HG03280 (cell line): ENCODE measurements around the gene AMPH.
"Not testable (repeated sequence)": the region's sequence is repeated elsewhere in the genome, so short reads cannot be mapped to it uniquely, and the experiment has no call there.

Experiments
- ATAC-seq: cut with Tn5 transposase; IDR thresholded peaks from one replicate; pipeline ENCODE4 v1.9.1; 2021; ENCODE audit warnings: mild to moderate bottlenecking, moderate library complexity; ENCODE audit not compliant: unreplicated experiment

Gene AMPH

DNA sequence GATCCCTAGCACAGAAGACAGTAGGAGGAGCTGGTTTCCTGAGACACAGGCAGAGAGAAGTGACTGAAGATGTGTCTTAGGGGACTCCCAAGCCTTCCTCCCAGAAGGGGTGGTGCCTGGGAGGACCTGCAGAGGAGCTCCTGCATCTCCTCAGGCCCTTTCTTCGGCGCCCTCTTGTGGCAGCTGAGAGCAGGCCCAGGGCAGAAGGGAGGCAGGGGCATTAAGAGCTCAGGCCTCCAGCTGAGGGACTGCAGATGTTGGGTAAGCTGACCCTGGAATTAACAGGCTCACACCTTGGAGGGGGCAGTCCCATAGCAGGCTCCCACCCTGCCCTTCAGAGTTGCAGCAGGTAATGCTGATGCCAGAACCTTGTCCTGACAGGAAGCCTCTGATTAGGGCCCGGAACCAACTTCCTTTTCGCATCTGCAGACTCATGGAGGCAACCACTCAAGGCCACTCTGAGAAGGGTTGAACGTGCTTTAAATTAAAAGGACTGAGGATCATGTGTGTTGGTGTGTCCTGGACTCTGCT, 272.0 kb downstream of the AMPH start:
- ATAC-seq = peak; percentile 75

DNA sequence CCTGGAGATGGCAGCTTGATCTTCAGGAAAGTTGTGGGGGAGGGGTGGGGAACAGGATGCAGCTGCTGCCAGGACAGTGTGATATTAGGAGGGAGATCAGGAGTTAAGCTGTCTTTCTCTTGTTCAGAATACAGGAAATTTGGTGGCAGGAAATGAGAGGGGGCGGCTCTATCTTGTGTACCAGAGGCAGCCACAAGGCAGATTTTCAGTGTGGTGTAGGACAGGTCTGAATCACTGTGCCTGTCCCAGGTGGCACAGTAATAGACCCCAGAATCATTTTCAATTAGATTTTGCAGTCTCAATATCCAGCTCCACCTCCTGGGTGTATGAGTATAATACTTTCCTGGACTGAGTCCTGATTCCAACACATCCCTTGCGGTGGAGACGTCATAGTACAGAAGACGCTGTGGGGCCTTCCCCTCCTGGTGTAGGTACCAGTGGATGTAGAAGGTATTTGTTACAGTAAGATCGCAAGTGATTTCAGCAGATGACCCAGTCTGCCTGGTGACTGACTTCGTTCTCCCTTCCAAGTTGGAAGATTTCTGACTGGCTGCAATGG, 272.8 kb downstream of the AMPH start:
- ATAC-seq = not testable (repeated sequence)

DNA sequence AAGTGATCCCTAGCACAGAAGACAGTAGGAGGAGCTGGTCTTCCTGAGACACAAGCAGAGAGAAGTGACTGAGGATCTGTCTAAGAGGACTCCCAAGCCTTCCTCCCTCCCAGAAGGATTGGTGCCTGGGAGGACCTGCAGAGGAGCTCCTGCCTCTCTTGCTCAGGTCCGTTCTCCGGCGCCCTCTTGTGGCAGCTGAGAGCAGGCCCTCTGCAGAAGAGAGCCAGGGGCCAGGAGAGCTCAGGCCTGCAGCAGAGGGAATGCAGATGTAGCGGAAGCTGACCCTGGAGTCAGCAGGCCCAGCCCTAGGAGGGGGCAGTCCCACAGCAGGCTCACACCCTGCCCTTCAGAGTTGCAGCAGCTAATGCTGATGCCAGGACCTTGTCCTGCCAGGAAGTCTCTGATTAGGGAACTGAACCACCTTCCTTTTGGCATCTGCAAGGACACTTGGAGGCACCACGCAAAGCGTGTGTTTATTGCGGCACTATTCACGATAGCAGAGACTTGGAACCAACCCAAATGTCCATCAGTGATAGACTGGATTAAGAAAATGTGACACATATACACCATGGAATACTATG, 276.8 kb downstream of the AMPH start:
- ATAC-seq = not testable (repeated sequence)

DNA sequence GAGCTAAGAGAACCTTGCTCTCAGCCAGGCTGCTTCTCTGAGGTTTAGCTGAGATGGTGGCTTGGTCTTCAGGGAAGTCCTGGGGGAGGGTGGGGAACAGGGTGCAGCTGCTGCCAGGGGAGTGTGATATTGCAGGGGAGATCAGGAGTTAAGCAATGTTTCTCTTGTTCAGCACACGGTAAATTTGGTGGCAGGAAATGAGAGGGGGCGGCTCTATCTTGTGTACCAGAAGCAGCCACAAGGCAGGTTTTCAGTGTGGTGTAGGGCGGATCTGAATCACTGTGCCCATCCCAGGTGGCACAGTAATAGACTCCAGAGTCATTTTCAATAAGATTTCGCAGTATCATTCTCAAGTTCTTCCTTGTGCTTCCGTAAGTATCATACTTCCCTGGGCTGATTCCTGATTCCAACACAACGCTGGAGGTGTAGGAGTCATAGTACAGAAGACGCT, 277.7 kb downstream of the AMPH start:
- peak; percentile 32 for ATAC-seq

DNA sequence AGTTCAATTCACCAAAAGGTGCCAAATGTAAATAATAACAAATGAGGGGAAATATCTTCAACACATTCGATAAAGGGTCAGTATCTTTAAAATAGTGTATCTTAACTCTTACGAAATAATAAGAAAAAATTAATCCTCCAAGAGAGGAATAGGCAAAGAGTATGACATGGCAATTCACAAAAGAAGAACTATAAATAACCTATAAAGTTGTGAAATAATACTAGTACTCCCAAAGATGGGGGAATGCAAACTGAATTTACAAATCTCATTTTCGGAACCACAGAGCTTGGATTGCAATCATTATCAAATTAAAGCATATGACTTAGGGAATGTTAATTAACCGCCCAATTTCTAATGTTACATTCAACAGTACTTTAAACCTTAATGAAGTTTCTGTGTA, 279.6 kb downstream of the AMPH start:
- no peak for ATAC-seq

DNA sequence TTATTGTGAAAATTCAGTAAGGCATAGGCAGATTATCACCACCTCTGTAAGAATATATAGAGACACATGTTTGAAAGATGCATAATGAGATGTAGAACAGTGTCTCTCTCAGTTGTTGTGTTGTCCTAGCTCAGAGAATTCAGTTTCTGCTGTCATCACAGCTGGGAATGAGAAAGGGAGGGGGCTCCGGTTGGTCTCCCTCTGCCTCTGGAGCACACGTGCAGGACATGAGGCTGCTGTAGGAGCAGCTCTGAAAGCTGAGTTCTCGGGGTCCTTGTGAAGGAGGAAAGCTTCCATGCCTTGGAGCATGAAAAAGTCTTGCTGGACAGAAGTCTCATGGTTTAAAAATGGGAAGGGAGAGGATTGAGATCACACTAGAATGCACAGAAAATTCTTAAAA, 280.4 kb downstream of the AMPH start:
- ATAC-seq = not testable (repeated sequence)

- ATAC-seq = peak; percentile 73
Measured at GRCh38 chr7:38349869-38350583, 281.1 kb downstream of the AMPH start.

- ATAC-seq = peak; percentile 24
Measured at GRCh38 chr7:38349126-38349795, 281.9 kb downstream of the AMPH start.

GRCh38 chr7:38345299-38346172, 285.6 kb downstream of the AMPH start:
- ATAC-seq = peak; percentile 60

DNA sequence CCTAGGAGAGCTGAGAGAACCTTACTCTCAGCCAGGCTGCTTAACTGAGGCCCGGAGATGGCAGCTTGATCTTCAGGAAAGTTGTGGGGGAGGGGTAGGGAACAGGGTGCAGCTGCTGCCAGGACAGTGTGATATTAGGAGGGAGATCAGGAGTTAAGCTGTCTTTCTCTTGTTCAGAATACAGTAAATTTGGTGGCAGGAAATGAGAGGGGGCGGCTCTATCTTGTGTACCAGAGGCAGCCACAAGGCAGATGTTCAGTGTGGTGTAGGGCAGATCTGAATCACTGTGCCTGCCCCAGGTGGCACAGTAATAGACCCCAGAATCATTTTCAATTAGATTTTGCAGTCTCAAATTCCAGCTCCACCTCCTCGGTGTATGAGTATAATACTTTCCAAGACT, 286.4 kb downstream of the AMPH start:
- ATAC-seq = peak; percentile 39

GRCh38 chr7:38342135-38342534, 289.0 kb downstream of the AMPH start:
- ATAC-seq = not testable (repeated sequence)

- not testable (repeated sequence) for ATAC-seq
Measured at GRCh38 chr7:38341172-38341705, 289.9 kb downstream of the AMPH start.

- ATAC-seq = no peak
Measured at GRCh38 chr7:38339953-38340819, 291.0 kb downstream of the AMPH start.

GRCh38 chr7:38336148-38336515, 295.0 kb downstream of the AMPH start:
- ATAC-seq = not testable (repeated sequence)

DNA sequence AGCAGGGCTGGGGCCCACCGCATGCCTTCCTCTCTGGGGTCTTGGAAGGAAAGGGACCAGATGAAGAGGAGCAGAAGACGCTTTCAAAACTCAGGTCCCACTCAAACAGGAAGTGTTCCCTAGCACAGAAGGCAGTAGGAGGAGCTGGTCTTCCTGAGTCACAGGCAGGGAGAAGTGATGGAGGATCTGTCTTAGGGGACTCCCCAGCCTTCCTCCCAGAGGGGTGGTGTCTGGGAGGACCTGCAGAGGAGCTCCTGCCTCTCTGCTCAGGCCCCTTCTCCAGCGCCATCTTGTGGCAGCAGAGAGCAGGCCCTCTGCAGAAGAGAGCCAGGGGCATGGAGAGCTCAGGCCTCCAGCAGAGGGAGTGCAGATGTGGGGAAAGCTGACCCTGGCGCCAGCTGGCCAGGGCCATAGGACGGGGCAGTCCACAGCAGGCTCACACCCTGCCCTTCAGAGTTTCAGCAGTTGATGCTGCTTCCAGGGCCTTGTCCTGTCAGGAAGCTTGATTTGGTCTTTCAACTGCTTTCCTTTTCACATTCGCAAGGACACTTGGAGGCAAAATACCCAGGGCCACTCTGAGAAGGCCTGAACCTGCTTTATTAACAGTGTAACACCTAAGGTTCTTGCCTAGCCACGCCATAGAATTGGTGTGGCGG, 295.6 kb downstream of the AMPH start:
- ATAC-seq = peak; percentile 98

DNA sequence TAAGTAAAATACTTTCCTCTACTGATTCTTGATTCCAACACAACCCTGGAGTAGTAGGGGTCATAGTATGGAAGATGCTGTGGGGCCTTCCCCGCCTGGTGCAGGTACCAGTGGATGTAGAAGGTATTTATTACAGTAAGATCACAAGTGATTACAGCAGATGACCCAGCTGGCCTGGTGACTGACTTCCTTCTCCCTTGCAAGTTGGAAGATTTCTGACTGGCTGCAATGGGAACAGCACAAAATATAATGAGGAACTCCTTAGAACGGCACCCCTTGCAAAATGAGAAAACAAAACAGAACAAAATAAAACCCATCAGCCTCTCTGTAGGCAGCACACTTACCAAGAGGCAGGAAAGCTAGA, 296.1 kb downstream of the AMPH start:
- no peak for ATAC-seq

GRCh38 chr7:38334163-38334562, 297.0 kb downstream of the AMPH start:
- no peak for ATAC-seq
